Ramos (cell line): ENCODE measurements around the gene CHD3.
"Not testable (repeated sequence)": the region's sequence is repeated elsewhere in the genome, so short reads cannot be mapped to it uniquely, and the experiment has no call there.

Source experiments
- in situ Hi-C: fragments of 300-500 bp; cut with MboI; formaldehyde crosslinking; loops from one replicate; pipeline ENCODE4 v1.14.3; 2022; ENCODE audit warnings: low sequenced_read_pairs; ENCODE audit not compliant: unreplicated experiment

The CHD3 gene

GRCh38 chr17:7922845-7923628 is 34.4 kb downstream of the CHD3 start:
- in situ Hi-C loops = no loop called here

DNA sequence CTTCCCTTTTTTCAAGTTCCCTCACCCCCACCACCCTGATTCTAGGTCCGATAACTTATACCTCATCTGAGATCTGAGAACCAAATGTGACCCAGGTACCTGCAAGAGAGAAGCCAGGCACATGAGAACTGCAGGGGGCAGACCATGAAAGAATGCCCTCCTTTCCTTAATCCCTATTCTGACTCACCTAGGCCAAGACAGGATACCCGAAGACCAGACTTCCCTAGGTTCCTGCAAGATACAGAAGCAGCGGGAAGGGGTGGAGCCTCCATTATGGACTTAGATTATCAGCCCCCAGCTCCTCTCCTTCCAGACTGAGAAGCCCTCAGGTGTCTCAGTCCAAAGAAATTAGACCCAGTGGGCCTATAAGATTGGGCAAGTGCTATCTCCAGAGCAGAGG is 39.0 kb downstream of the CHD3 start:
- in situ Hi-C loops = no loop called here

DNA sequence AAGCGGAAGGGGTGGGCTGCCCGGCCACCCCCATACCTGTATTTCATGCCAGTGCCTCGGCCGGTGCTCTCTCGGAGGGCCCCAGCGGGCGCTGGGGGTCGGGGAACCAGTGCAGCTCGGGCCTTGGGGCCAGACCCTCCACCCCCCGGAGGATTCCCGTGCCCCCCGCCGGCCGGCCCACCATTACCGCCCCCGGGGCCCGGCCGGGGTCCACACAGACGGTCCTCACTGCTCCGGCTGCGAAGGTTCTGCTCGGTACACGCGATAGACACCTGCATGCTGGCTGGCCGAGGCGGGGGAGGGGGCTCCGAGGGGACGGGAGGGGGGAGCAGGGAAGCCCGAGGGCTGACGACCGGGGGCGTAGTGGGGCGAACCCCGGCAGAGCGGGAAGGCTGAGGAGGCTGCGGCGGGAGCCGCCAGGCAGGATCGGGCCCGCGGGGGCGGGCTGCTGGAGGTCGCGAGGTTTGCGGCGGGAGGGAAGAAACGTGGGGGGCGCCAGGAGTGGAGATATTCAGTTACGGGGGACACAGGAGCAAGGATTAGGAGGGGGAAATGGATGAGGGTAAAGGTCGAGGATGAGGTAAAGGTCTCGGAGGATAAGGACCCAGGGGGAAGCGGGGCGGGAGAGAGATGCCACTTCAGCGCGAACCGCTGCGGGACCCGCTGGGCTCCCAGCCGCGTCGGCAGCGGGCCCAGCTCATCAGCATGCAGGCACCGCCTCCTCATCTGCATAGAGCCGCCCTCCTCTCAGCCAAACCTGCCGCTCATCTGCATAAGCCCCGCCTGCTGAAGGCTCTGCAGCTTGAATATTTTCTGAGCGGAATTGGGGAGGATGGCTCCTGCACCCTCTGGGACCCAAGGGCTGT is 40.8 kb downstream of the CHD3 start, which contains the start of gene KCNAB3:
Gene KCNAB3 (minus strand): TSS at position 699 of the 866 bp plus-strand sequence. CDS start 421 bp downstream, at position 278.
- in situ Hi-C loops = no loop called here

- in situ Hi-C loops = no loop called here
Measured at GRCh38 chr17:7930841-7931631, 42.4 kb downstream of the CHD3 start.

DNA sequence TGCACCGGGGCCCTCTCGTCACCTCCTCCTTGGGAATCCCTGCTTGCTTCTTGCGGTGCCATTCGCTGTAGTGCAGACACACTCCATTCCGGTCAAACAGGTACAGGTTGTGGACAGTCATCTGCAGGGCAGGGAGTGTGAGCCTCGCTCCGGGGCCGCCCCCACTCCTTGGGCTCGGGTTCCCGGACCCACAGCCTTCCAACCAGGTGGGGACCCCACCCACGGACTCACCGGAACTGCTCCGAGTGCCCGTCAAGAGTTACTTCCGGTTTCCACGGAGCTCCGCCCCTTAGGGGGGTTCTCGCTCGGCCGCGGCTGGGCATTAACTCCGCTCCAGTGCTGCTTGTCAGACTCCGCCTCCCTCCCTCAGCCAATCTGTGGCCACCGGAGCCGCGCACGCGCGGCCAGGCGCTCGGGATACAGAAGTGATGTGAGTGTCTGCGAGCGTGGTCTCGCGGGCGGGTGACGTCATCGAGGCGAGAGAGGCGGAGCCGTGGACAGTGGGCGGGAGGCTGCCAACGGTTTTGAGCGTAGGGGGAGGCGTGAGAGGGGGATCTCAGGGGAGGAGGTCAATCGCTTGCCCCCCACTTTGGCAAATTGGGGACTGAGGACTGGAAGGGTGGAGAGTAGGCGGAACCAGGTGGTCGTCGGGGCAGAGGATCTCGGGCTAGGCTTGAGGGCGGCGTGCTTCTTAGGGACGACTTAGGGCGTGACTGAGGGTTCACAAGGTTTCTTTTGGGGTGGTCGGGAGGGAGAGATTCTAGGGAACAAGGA is 43.3 kb downstream of the CHD3 start, which contains the start of the genes CNTROB and TRAPPC1:
Gene CNTROB (plus strand): TSS at position 498 of the 774 bp plus-strand sequence. CDS start 874 bp downstream, outside the sequence.
Gene TRAPPC1 (minus strand): TSS at position 238 of the 774 bp plus-strand sequence. CDS start 117 bp downstream, at position 121.
- in situ Hi-C loops = no loop called here

GRCh38 chr17:7932483-7932891 is 43.9 kb downstream of the CHD3 start:
- in situ Hi-C loops = no loop called here

DNA sequence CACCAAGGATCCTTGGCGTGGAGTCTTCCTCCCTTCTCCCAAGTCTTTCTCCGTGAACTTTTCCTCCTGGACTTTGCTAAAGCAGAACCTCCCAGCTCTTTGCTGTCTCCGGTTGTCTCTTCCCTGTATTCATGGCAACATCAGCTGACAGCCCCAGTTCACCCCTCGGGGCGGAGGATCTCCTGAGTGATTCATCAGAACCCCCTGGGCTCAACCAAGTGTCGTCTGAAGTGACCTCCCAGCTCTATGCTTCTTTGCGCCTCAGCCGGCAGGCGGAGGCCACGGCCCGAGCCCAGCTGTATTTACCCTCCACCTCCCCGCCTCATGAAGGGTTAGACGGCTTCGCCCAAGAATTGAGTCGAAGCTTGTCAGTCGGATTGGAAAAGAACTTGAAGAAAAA is 44.4 kb downstream of the CHD3 start:
- in situ Hi-C loops = no loop called here

DNA sequence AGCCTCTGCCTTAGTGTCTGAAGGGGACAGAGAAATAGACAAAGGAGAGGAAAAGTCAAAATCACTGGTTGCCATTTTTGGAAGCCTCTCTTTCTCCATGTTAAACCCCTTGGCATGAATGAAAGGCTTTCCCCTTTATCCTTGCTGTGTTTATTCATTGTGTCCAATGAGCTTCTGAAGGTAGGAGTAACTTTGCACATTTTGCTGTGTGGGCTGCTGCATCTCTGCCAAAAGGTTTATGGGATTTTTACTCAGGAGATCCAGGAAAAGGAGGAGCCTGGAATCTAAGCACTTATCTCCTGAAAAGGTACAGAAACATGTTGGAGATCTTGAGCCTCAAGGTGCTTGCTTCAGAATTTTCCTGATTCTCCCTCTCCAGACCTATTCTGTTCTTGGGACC is 47.3 kb downstream of the CHD3 start:
- in situ Hi-C loops = no loop called here

- in situ Hi-C loops = no loop called here
Measured at GRCh38 chr17:7940034-7940433, 51.4 kb downstream of the CHD3 start.

DNA sequence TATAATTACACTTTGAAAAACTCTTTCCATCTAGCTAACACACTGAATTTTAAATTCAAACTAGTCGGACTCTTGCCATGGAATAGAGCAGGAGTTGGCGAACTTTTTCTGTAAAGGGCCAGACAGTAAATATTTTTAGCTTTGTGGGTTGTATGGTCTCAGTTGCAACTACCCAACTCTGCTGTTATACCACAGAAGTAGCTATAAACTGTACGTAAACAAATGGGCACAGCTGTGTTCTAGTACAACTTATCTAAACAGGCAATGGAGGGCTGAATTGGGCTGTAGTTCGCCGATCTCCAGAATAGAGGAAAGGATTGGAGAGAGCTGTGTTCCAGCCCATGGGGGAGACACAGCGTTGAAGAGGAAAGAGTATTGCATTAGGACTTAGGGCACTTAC is 52.2 kb downstream of the CHD3 start:
- in situ Hi-C loops = no loop called here

GRCh38 chr17:7943291-7943690 is 54.7 kb downstream of the CHD3 start:
- in situ Hi-C loops = no loop called here

GRCh38 chr17:7944326-7944725 is 55.7 kb downstream of the CHD3 start:
- in situ Hi-C loops = no loop called here

DNA sequence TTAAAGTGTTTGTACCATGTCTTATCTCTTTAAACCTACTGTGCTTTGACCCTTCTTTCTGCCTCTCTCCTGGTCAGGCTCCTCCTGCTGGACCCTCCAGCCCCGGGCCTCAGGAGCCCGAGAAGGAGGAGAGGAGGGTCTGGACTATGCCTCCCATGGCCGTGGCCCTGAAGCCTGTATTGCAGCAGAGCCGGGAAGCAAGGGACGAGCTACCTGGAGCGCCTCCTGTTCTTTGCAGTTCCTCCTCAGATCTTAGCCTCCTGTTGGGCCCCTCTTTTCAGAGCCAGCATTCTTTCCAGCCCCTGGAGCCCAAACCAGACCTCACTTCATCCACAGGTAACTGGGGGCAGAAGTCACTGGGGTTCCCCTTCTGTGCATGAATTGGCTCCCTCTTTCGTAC is 57.1 kb downstream of the CHD3 start:
- in situ Hi-C loops = no loop called here

GRCh38 chr17:7946441-7946840 is 57.9 kb downstream of the CHD3 start:
- in situ Hi-C loops = no loop called here

DNA sequence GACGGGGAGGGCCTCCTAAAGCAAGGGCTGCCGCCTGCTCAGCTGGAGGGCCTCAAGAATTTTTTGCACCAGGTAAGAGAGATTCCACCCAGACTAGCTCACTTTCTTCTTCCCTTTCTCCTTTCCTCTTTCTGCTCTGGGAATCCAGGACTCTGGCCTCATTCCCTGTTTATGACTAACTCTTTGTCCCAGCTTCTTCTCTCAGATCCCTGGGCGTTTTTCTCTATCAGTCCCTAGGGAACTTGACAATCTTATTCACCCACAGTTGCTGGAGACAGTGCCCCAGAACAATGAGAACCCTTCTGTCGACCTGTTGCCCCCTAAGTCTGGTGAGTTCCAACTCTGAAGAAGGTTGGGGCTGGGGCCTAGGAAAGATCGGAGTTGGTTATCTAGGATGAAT is 59.1 kb downstream of the CHD3 start:
- in situ Hi-C loops = no loop called here

- in situ Hi-C loops = no loop called here
Measured at GRCh38 chr17:7950578-7950977, 62.0 kb downstream of the CHD3 start.

GRCh38 chr17:7951143-7951792 is 62.7 kb downstream of the CHD3 start:
- in situ Hi-C loops = no loop called here

GRCh38 chr17:7953266-7953665 is 64.7 kb downstream of the CHD3 start:
- in situ Hi-C loops = not testable (repeated sequence)
